HEK293 (cell line): Measurements from ENCODE around the gene ITPR3.

Source experiments
- FEZF1 ChIP-seq: fragments of 450-650 bp; formaldehyde crosslinking; IDR thresholded peaks from 2 replicates; pipeline ENCODE4 v1.5.1; 2016; ENCODE audit warnings: missing biosample characterization, missing genetic modification characterization
- OSR2 ChIP-seq: fragments of 450-650 bp; formaldehyde crosslinking; IDR thresholded peaks from 2 replicates; pipeline ENCODE4 v1.5.1; 2016; ENCODE audit warnings: missing biosample characterization, missing genetic modification characterization
- SALL2 ChIP-seq: fragments of 450-650 bp; formaldehyde crosslinking; IDR thresholded peaks from 2 replicates; pipeline ENCODE4 v1.5.0; 2017; ENCODE audit warnings: missing biosample characterization, mild to moderate bottlenecking, missing genetic modification characterization, borderline replicate concordance
- TCF7L2 ChIP-seq: IDR thresholded peaks from 2 replicates; pipeline ENCODE4 v1.6.1; 2011; ENCODE audit warnings: low read depth, mild to moderate bottlenecking, inconsistent platforms, low read length, moderate library complexity, borderline replicate concordance
- YY2 ChIP-seq: fragments of 450-650 bp; formaldehyde crosslinking; IDR thresholded peaks from 2 replicates; pipeline ENCODE4 v1.5.1; 2016; ENCODE audit warnings: missing biosample characterization, missing genetic modification characterization
- ZBTB48 ChIP-seq: fragments of 450-650 bp; formaldehyde crosslinking; IDR thresholded peaks from 2 replicates; pipeline ENCODE4 v1.5.1; 2016; ENCODE audit warnings: missing biosample characterization, missing genetic modification characterization
- ZFHX2 ChIP-seq: fragments of 450-650 bp; formaldehyde crosslinking; conservative IDR thresholded peaks from 2 replicates; pipeline ENCODE4 v1.5.1; 2016; ENCODE audit warnings: missing biosample characterization, missing genetic modification characterization
- ZNF148 ChIP-seq: fragments of 450-650 bp; formaldehyde crosslinking; IDR thresholded peaks from 2 replicates; pipeline ENCODE4 v1.5.0; 2017; ENCODE audit warnings: missing biosample characterization, missing genetic modification characterization, borderline replicate concordance
- ZNF174 ChIP-seq: fragments of 450-650 bp; formaldehyde crosslinking; IDR thresholded peaks from 2 replicates; pipeline ENCODE4 v1.5.0; 2017; ENCODE audit warnings: missing biosample characterization, mild to moderate bottlenecking, missing genetic modification characterization
- ZNF202 ChIP-seq: fragments of 450-650 bp; formaldehyde crosslinking; IDR thresholded peaks from 2 replicates; pipeline ENCODE4 v1.5.1; 2016; ENCODE audit warnings: missing biosample characterization, missing genetic modification characterization, borderline replicate concordance
- ZNF26 ChIP-seq: fragments of 450-650 bp; formaldehyde crosslinking; IDR thresholded peaks from 2 replicates; pipeline ENCODE4 v1.5.1; 2016; ENCODE audit warnings: missing biosample characterization, missing genetic modification characterization
- ZNF266 ChIP-seq: fragments of 450-650 bp; formaldehyde crosslinking; IDR thresholded peaks from 2 replicates; pipeline ENCODE4 v1.5.1; 2016; ENCODE audit warnings: missing biosample characterization, missing genetic modification characterization, low read depth
- ZNF341 ChIP-seq: fragments of 450-650 bp; formaldehyde crosslinking; IDR thresholded peaks from 2 replicates; pipeline ENCODE4; 2016; ENCODE audit warnings: low read depth, missing biosample characterization, missing genetic modification characterization
- ZNF354C ChIP-seq: fragments of 450-650 bp; formaldehyde crosslinking; IDR thresholded peaks from 2 replicates; pipeline ENCODE4 v1.5.1; 2016; ENCODE audit warnings: missing biosample characterization, missing genetic modification characterization, low read depth, borderline replicate concordance
- ZNF366 ChIP-seq: fragments of 450-650 bp; formaldehyde crosslinking; conservative IDR thresholded peaks from 2 replicates; pipeline ENCODE4 v1.5.1; 2016; ENCODE audit warnings: missing biosample characterization, missing genetic modification characterization
- ZNF394 ChIP-seq: fragments of 450-650 bp; formaldehyde crosslinking; IDR thresholded peaks from 2 replicates; pipeline ENCODE4 v1.5.1; 2016; ENCODE audit warnings: missing biosample characterization, missing genetic modification characterization, mild to moderate bottlenecking, moderate library complexity, borderline replicate concordance
- ZNF404 ChIP-seq: fragments of 450-650 bp; formaldehyde crosslinking; IDR thresholded peaks from 2 replicates; pipeline ENCODE4 v1.5.1; 2017; ENCODE audit warnings: missing biosample characterization, missing genetic modification characterization
- ZNF473 ChIP-seq: fragments of 450-650 bp; formaldehyde crosslinking; IDR thresholded peaks from 2 replicates; pipeline ENCODE4 v1.5.1; 2017; ENCODE audit warnings: missing biosample characterization, missing genetic modification characterization
- ZNF488 ChIP-seq: fragments of 450-650 bp; formaldehyde crosslinking; IDR thresholded peaks from 2 replicates; pipeline ENCODE4 v1.5.1; 2016; ENCODE audit warnings: missing biosample characterization, missing genetic modification characterization
- ZNF544 ChIP-seq: fragments of 450-650 bp; formaldehyde crosslinking; IDR thresholded peaks from 2 replicates; pipeline ENCODE4 v1.5.0; 2017; ENCODE audit warnings: missing biosample characterization, missing genetic modification characterization
- ZNF548 ChIP-seq: fragments of 450-650 bp; formaldehyde crosslinking; IDR thresholded peaks from 2 replicates; pipeline ENCODE4 v1.5.1; 2016; ENCODE audit warnings: missing biosample characterization, missing genetic modification characterization
- ZNF560 ChIP-seq: fragments of 450-650 bp; formaldehyde crosslinking; IDR thresholded peaks from 2 replicates; pipeline ENCODE4 v1.5.1; 2017; ENCODE audit warnings: missing biosample characterization, missing genetic modification characterization, borderline replicate concordance
- ZNF580 ChIP-seq: fragments of 450-650 bp; formaldehyde crosslinking; IDR thresholded peaks from 2 replicates; pipeline ENCODE4 v1.5.1; 2016; ENCODE audit warnings: missing biosample characterization, missing genetic modification characterization
- ZNF626 ChIP-seq: fragments of 450-650 bp; sonication (Bioruptor Pico); formaldehyde crosslinking; IDR thresholded peaks from 2 replicates; pipeline ENCODE4 v1.5.1; 2018; ENCODE audit warnings: missing biosample characterization, missing genetic modification characterization, inconsistent platforms
- ZNF639 ChIP-seq: fragments of 450-650 bp; formaldehyde crosslinking; IDR thresholded peaks from 2 replicates; pipeline ENCODE4 v1.5.1; 2016; ENCODE audit warnings: missing biosample characterization, missing genetic modification characterization
- ZNF660 ChIP-seq: fragments of 450-650 bp; IDR thresholded peaks from 2 replicates; pipeline ENCODE4 v1.5.1; 2018; ENCODE audit warnings: missing biosample characterization, mild to moderate bottlenecking, missing genetic modification characterization
- ZNF664 ChIP-seq: fragments of 450-650 bp; formaldehyde crosslinking; IDR thresholded peaks from 2 replicates; pipeline ENCODE4 v1.5.1; 2016; ENCODE audit warnings: missing biosample characterization, missing genetic modification characterization
- ZNF830 ChIP-seq: fragments of 450-650 bp; IDR thresholded peaks from 2 replicates; pipeline ENCODE4 v1.5.0; 2018; ENCODE audit warnings: missing biosample characterization, missing genetic modification characterization, low read depth, mild to moderate bottlenecking, moderate library complexity
- ZSCAN16 ChIP-seq: fragments of 450-650 bp; formaldehyde crosslinking; IDR thresholded peaks from 2 replicates; pipeline ENCODE4 v1.5.1; 2016; ENCODE audit warnings: missing biosample characterization, missing genetic modification characterization
- ZSCAN18 ChIP-seq: fragments of 450-650 bp; formaldehyde crosslinking; IDR thresholded peaks from 2 replicates; pipeline ENCODE4 v1.5.1; 2016; ENCODE audit warnings: missing biosample characterization, missing genetic modification characterization

Gene ITPR3

GRCh38 chr6:33622456-33623431, 1.6 kb downstream of the ITPR3 start (continued):
- TF ChIP-seq ZNF174 (tag by site-specific recombination) (no peak), ZFHX2 (tag by site-specific recombination) (peak; percentile 41; the same call in 1 of the 2 replicates), ZNF580 (no peak), OSR2 (tag by site-specific recombination) (no peak), ZNF148 (no peak), ZNF366 (tag by site-specific recombination) (0 out of 2 replicates have a peak, but pooled peaks have one; percentile 25), ZNF354C (tag by site-specific recombination) (no peak), ZBTB48 (tag by site-specific recombination) (peak; percentile 94), ZNF626 (tag by site-specific recombination) (no peak), ZNF202 (no peak), ZNF830 (tag by site-specific recombination) (no peak), ZNF26 (tag by site-specific recombination) (no peak), ZNF560 (tag by site-specific recombination) (no peak), ZNF266 (no peak), ZNF488 (tag by site-specific recombination) (no peak), ZNF473 (tag by site-specific recombination) (no peak), ZNF639 (tag by site-specific recombination) (no peak), YY2 (tag by site-specific recombination) (no peak), ZNF404 (tag by site-specific recombination) (no peak), ZNF664 (tag by site-specific recombination) (no peak), TCF7L2 (no peak), ZNF548 (tag by site-specific recombination) (no peak), ZSCAN16 (no peak), ZNF394 (tag by site-specific recombination) (0 out of 2 replicates have a peak, but pooled peaks have one; percentile 44), FEZF1 (no peak), SALL2 (tag by site-specific recombination) (no peak), ZNF660 (no peak), ZNF341 (tag by site-specific recombination) (peak; percentile 93), ZNF544 (tag by site-specific recombination) (no peak), ZSCAN18 (tag by site-specific recombination) (no peak)
